Caki2 (cell line): Measurements from ENCODE around the gene MAP2K6. TPM values are rescaled to one million over a fixed set of nuclear protein-coding genes. Genes with fewer than 3 reads are reported as not detected.
A peak's percentile ranks its signal among the peaks of the same experiment; 100 is the strongest.

Source experiments
- DNase-seq: peaks from one replicate; pipeline ENCODE4 v3.0.0-alpha.2; 2015; ENCODE audit warnings: low read depth
- in situ Hi-C: cut with HindIII; loops from 2 replicates; pipeline ENCODE4 v1.10.0; 2016; ENCODE audit warnings: low sequenced_read_pairs, low pct_unique_long_range_greater_than_20kb, mixed read lengths
- total RNA-seq: library from RNA; depleted of rRNA; stranded (reverse); fragments of >200 nt; shearing (Covaris generic); gene quantifications from 2 replicates; pipeline ENCODE4 v1.2.3, GENCODE V29; 2014; ENCODE audit warnings: low replicate concordance

MAP2K6 gene
- total RNA-seq, 1 experiment from 2014 or later = 6.3 TPM

DNA sequence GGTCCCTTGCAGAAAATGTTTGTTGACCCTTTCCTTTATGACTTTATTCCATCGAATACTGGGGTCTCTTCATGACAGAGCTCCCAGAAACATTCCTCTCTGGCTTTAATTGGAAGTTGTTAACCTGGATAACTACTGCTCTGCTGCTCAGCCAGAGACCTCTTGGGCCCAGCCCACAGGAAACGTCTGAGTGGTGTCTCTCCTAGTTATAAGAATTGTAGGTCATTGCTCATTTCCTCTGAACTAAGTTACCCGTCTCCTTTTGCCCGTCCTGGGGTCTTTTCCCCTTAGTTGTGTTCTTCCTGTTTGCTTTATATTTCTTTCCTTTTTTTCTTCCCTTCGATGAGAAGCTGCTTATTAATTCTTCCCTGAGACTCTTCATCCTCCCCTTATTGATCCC lies 9.0 kb downstream of the MAP2K6 start:
- DNase-seq = no peak
- in situ Hi-C loops = no loop called here

DNA sequence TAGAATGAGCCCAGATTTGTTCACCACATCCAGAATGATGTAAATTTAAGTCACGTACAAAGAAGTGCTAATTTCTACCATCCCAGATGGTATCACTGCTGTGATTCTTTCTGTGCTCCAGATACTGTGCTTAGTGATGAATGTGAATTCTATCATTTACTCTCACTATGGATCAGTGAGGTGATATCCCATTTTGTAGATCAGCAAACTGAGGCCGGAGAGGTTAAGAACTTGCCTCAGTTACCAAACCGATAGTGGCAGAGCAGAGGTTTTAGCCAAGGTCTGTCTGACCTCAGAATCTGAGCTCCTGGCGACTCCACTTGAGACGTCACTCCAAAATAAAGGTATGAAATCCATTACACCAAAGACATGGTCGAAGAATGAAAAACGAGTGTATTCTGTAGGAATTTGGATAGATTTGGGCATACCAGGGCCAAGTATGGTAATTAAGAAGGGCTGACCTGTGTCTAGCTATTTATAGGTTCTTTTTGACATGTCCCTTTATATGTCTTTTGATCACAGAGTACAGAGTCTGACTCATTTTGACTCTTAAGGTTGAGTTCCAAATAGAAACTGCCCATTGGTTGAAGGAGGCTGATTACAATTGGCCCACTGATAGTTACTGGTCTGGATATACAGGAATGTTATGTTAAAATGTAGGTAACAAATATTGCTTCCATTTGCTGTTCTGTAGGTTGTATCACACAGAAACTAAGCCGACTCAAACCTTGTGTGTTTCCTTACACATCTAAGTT lies 10.0 kb downstream of the MAP2K6 start:
- in situ Hi-C loops = no loop called here
- DNase-seq = no peak

DNA sequence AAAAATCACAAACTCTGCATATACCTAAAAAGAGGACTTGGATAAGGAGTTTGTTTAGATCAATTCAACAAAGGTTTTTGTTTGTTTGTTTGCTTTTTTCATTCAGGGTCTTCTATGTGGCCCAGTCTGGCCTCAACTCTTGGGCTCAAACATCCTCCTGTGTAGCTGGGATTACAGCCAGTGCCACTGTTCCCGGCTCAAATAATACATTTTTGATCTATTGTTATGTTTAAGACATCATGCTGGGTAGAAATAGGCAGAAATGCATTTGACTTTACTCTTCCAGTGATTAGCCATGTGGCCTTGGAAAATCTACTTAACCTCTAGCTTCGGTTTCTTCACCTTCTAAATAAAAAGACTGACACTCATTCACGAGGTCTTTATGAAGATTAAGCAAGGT lies 11.5 kb downstream of the MAP2K6 start:
- in situ Hi-C loops = no loop called here
- no peak for DNase-seq

GRCh38 chr17:69427486-69428197 lies 13.1 kb downstream of the MAP2K6 start:
- in situ Hi-C loops = no loop called here
- DNase-seq = no peak

DNA sequence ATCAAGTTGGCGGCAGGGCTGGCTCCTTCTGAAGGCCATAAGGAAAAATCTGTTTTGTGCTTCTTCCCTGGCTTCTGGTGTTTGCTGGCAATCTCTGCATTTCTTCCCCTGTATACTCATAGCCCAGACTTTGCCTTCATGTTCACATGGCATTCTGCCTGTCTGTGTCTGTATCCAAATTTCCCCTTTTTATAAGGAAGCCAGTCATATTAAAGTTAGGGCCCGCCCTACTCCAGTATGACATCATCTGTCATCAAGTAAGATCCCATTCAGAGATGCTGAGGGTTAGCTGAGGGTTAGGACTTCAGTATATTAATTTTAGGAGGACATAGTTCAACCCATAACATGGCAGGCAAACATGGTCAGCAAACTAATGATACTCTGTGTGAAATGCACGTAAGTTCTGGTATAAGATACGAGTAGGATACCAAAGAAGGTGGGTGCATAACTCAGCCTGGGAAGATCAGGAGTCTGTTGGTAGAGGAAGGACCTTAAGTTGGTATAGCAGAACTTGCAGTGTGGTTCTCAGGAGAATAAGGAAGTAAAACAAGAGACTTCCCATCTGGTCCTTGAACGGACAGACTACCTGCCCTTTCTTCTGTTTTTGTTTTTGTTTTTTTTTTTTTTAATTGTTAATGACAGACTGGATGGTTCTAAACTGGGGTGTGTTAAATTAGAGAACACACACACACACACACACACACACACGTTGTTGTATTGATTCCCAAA lies 13.9 kb downstream of the MAP2K6 start:
- in situ Hi-C loops = no loop called here
- no peak for DNase-seq

GRCh38 chr17:69430488-69430887 lies 16.0 kb downstream of the MAP2K6 start:
- in situ Hi-C loops = no loop called here
- DNase-seq = no peak

- DNase-seq = no peak
- in situ Hi-C loops = no loop called here
These were observed 17.3 kb downstream of the MAP2K6 start for GRCh38 chr17:69431835-69432234.

- DNase-seq = no peak
- in situ Hi-C loops = no loop called here
These were observed 18.6 kb downstream of the MAP2K6 start for GRCh38 chr17:69433093-69433492.

DNA sequence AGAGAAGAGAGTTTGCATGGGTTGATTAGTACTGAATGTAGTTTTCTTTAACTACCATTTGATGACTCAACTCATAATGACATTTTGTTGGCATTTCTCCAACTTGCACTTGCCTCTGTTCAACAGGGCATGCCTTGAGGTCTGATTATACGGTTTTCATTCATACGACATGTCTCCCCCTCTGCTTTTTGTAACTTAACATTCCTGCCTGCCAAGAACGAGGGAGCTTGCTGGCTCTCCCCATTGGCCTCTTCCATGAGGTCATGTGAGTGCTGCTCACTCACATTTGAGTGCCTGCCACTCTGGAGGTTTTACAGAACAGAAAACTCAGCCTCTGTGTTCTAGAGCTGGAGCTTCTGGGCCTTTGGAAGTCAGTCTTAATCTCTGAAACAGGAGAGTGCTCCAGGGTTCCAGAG lies 19.7 kb downstream of the MAP2K6 start:
- DNase-seq = peak; percentile 85
- in situ Hi-C loops = no loop called here

DNA sequence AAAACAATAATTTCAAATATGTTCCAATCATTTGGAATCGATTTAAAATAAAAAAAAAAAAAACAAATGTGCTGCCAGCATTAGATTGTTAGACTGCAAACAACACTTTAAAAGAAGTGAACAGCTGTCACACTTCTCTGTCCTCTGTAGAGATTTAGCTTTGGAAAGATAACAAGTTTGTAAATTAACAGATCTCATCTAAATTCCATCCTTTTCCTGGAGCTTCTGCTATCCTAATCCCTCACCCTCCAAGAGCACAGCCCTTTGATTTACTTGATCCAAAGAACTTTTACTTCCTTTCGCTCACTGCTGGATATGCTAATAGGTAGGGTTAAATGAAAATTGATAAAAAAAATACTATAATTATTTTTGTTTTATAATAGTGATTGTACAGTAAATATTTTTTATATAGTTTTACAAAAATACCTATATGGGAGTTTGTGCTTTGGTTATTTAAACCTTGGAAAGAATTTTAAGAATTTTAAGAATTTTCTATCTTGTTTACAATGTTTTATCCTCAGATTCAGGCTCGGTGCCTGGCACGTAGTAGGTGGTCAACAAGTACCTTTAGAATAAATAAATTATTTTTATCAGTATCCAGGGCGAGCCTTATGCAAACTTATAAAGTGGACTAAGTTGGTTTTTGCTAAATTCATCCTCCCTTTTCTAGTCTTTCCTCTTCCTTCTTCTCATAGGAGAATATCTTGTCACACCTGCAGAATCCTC lies 21.6 kb downstream of the MAP2K6 start:
- no peak for DNase-seq
- in situ Hi-C loops = no loop called here

- in situ Hi-C loops = no loop called here
- no peak for DNase-seq
These were observed 23.0 kb downstream of the MAP2K6 start for GRCh38 chr17:69437475-69437874.

DNA sequence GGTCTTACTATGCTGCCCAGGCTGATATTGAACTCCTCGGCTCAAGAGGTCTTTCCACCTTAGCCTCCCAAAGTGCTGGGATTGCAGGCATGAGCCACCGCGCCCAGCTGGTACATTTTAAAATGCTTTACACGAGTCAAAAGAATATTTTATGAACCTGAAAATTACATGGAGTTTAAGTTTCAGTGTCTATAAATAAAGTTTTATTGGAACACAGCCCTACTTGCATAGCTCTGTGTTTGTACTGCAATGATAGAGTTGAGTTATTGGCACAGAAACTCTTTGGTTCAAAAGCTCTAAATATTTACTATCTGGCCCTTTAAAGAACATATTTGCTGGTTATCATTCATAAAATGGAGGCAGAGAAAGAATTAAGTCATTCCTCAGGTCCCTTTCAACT lies 24.3 kb downstream of the MAP2K6 start:
- no peak for DNase-seq
- in situ Hi-C loops = no loop called here

DNA sequence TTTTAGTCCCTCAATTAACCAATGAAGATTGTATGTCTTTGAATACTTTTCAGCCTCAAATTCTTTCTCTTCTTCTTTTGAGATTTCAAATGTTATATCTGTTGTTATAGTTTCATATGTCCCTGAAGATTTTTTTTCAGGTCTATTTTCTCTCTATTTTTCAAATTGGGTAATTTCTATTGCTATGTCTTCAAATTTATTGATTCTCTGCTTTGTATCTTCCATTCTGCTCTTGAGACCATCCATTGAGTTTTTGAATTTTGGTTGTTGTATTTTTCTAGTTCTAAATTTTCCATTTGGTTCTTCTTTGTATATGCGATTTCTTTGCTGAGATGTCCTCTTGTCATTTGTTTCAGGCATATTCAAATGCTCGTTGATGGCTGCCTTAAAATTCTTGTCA lies 26.7 kb downstream of the MAP2K6 start:
- in situ Hi-C loops = no loop called here
- DNase-seq = no peak

- no peak for DNase-seq
- in situ Hi-C loops = no loop called here
These were observed 28.6 kb downstream of the MAP2K6 start for GRCh38 chr17:69443138-69443537.

DNA sequence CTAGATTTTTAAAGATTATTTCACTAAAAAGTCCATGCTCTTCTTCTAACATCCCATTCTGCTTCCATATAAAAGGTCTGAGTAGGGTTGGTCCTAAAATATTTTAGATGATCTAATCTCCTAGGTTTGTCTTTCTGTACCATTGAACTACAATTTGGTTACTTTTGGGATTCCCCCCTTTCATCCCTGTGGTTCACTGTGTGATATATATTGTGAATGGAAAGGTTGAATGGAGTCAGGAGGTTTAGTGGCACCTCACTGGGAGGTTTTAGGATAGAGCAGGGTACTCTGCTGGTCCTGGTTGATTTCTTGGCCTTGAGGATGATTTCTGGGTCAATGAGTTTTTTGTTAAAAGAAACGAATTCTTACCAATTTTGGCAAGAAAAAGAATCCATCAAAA lies 29.5 kb downstream of the MAP2K6 start:
- no peak for DNase-seq
- in situ Hi-C loops = no loop called here

- DNase-seq = no peak
- in situ Hi-C loops = no loop called here
These were observed 30.6 kb downstream of the MAP2K6 start for GRCh38 chr17:69445132-69445531.

GRCh38 chr17:69447726-69448125 lies 33.2 kb downstream of the MAP2K6 start:
- in situ Hi-C loops = no loop called here

DNA sequence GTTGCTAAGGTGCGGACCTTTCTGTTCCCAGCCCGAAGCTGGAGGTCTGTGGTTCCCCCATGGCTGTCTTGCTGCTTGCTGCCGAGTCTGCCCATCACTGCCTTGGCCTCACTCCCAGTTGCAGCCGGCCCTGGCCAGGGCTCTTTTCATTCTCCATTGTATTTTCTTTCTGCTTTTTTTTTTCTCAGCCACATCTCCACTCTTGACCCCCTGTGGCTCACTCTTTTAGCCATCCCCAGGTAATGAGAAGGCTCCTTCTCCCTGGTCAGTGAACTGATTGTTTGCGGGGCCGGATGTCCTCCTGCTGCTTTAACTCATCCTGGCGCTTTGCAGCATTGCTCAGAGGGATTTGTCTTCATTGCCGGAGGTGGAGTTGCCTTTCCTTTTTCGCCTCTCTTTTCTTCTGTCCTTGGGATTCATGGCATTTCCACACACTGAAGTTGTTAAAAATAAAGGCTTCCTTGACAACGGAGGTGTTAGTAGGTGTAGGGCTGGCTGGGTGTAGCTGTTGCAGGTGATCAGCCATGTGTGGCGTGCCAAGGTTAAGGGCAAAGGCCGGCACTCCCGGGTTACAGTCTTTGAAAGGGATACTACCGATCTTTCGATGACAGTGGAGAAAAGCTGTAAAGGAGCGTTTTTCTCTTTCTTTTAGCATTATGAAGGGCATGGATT lies 34.1 kb downstream of the MAP2K6 start:
- in situ Hi-C loops = no loop called here
- peak; percentile 86 for DNase-seq

More at GRCh38 chr17:69447726-69448125, 33.2 kb downstream of the MAP2K6 start:
- no peak for DNase-seq
